ENCODE results near the gene UQCRHL.
A peak's percentile ranks its signal among the peaks of the same experiment; 100 is the strongest.
"Not testable (repeated sequence)": the region's sequence is repeated elsewhere in the genome, so short reads cannot be mapped to it uniquely, and the experiment has no call there.

Gene UQCRHL

DNA sequence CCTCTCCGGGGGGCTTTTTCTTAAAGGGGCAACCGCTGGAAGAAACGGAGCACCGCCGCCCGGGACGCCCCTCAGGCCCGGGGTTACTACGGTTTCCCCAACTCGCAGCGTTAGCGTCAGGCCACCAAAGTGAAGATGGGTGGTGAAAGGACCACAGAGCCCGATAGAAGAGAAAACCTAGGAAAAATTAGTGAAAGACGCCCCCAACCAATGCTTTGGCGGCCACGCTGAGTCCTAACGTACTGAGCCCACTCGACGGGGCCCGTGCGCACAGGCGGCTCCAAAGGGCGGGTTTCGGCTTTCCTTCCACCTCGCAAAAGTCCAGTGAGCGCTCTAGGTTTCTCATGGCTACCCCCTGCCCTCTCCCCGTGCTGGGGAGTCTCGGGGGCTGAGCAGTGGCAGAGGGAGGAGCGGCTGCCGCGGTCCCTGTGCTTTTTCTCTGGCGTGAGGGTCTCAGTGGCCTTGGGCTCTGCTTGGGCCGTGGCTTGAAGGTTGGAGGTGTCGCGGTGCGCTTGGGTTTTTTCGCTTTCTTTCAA is 27.8 kb upstream of the UQCRHL start:
- DNase-seq (ENCODE audit: low read depth) = no peak

DNA sequence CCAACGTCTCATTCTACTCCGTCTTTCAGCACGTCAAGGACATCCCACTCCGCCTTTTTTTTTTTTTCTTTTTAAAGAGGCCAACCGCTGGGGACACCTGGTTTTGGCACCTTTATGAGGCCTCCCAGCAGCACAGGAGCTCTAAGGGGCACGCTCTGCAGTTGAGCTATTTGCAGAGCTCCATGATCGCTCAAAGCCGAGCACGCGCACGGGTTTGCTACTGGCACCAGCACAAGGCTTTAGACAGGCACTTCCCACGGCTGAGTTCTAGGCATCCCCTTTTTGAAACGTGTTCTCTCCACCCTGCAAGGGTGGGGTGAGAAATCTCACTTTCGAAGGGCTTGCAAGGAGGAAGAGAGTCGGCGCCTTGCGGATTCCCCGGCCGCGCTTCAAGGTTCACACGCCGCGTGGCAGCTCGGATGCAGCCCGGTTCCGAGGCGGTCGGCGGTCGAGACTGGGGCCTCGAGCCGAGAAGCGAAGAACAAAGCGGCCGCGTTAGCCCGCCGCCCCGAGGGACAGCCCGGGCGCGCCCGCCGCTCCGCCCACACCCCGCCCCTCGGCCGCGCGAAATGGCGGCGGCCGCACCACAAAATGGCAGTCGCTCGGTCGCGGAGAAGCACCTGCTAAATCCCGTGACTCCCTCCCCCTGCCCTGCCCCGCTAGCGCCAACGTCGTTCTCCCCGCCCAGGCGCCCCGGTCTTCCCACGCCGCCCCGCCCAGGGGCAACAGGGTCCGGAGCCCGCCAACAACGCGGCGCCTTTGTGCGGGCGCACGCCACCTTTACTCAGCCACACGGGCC is 27.2 kb upstream of the UQCRHL start:
- DNase-seq (ENCODE audit: low read depth) = peak; percentile 77

DNA sequence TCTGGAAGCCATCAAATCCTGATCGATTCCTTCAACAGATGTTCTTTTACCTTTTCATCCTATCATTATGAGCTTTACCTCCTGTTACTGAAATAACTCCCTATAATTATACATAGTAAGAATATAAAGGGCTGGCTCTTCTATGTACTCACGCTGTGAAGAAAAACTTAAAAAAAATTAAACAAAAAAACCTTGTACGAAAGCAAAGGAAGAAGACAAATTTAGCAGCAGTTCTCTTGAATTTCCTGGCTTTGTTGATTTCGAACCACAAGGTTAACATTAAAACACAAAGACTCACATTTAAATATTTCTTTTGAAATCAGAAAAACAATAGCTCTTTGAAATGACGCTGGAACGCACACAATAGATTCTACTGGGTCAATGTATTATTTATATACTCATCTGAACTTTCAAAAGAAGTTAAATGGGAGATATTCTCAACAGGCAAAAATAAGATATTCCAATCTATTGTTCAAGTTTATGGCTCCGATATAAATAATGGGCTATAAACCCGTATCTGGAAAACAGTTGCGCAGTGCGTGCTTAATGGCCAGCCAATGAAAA is 26.5 kb upstream of the UQCRHL start:
- DNase-seq (ENCODE audit: low read depth) = no peak

DNA sequence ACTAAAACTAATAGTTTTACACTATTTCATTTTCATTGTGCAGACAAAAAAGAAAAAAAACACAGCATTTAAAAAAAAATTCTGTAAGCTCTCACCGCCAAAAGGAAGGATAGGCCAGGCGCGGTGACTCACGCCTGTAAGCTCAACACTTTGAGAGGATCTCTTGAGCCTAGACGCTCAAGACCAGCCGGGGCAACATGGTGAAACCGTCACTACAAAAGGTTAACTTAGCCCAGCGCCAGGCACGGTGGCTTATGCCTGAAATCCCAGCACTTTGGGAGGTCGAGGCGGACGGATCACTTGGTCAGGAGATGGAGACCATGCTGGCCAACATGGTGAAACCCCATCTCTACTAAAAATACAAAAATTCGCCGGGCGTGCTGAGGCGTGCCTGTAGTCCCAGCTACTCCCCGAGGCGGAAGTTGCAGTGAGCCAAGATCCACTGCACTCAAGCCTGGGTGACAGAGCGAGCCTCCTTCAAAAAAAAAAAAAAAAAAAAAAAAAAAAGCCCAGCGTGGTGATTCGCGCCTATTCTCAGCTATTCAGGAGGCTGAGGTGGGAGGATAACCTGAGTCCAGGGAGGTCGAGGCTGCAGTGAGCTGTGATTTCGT is 25.7 kb upstream of the UQCRHL start:
- DNase-seq (ENCODE audit: low read depth) = no peak

DNA sequence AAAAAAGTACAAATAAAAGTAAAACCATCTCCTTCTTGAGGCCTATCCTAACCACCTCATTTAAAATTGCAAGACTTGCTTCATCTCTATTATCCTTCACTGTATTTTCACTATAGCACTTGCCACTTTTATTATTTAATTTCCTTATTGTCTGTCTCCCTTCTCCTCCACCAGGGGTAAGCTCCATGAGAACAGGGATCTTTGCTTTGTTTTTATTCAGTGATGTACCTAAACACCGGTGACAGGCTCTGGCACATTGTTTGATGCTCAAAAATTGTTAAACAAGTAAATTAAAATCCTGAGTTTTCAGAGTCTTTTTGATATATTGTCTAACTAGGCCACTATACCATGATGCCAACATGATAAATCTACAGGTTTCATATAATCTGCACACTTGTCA is 22.8 kb upstream of the UQCRHL start:
- no peak for DNase-seq (ENCODE audit: low read depth)

DNA sequence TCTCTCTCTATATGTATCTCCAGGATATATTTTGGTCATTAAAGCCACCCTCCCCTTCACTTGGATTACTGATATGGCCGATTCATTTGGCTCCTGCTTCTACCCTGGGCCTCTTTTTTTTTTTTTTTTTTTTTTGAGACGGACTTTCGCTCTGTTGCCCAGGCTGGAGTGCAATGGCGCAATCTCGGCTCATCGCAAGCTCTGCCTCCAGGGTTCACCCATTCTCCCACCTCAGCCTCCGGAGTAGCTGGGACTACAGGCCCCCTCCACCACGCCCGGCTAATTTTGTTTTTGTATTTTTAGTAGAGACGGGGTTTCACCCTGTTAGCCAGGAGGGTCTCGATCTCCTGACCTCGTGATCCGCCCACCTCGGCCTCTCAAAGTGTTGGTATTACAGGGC is 21.5 kb upstream of the UQCRHL start:
- DNase-seq (ENCODE audit: low read depth) = not testable (repeated sequence)

DNA sequence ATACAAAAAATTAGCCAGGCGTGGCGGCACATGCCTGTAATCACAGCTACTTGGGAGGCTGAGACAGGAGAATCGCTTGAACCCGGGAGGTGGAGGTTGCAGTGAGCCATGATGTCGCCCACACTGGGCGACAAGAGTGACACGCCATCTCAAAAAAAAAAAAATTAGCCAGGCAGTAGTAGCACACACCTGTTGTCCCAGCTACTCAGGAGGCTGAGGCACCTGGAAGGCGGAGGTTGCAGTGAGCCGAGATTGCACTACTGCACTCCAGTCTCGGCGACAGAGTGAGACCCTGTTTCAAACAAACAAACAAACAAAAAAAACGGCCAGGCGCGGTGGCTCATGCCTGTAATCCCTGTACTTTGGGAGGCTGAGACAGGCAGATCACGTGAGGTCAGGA is 20.1 kb upstream of the UQCRHL start:
- not testable (repeated sequence) for DNase-seq (ENCODE audit: low read depth)

DNA sequence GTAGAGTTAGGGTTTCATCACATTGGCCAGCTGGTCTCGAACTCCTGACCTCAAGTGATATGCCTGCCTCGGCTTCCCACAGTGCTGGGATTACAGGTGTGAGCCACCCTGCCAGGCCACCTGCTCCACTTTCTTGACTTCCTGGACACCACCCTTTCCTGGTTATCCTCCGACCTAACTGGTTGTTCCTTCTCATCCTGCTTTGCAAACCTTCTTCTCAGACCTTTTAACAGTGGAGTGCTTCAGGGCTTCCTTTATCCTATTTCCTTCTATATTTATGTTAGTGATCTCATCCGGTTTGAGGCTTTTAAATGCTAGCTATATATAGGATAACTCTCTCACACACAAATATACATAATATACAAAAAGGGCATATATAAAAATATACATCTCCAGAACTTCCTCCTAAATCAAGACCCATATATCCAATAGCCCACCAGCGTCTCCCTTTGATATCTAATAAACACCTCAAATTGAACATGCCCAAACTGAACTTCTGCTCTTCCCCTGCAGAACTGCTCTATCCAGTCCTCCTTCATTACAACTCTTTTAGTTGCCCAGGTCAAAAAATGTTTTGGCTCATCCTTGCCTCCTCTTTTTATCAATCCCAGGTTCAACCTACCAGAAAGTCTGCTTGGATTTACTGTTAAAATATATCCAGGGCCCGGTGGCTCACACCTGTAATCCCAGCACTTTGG is 19.5 kb upstream of the UQCRHL start:
- no peak for DNase-seq (ENCODE audit: low read depth)

DNA sequence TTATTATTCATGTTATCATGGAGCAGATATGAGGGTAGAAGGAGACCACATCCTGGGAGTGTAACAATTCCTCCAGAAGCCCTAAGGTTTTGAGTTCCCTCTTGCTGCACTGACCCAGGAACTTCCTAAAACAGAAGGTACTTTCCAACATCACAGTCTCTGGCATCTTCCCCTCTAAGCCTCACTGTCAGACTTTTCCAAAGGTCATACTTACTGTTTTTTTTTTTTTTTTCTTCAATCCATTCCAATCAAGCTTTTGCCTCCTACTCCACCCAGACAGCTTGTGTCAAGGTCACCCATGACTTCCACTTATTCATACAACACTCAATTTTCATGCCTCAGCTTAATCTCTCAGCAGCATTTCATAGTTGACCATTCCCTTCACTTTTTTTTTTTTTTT is 18.4 kb upstream of the UQCRHL start:
- no peak for DNase-seq (ENCODE audit: low read depth)

DNA sequence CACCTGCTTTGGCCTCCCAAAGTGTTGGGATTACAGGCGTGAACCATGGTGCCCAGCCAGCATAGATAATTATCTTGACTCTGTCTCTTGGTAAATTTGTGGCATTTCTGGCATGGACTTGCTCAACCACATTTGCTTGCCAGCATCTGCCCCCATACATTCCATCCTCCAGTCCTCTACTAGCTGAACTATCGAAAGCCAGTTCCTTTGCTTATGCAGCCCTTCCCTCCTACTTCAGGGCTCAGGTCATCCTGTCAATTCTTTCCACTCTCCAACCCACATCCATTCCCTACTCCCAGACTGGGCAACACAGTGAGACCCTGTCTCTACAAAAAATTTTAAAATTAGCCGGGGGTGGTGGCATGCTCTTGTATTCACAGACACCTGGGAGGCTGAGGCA is 13.0 kb upstream of the UQCRHL start:
- DNase-seq (ENCODE audit: low read depth) = no peak

DNA sequence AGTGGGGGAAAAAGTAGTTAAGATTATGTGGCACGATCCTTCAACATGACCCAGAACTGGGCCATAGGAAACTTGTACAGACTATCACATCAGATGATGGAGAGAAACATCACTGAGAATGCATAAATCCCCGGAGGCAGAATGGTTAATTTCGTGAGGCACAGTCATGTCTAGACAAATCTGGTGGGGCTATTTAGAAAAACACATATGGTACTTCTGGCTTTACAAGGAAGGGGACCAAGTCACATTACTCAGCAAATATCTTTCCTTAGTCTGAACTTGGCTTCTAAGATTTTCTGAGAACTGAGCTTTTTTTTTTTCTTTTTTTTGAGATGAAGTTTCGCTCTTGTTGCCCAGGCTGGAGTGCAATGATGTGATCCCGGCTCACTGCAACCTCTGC is 9.2 kb upstream of the UQCRHL start:
- DNase-seq (ENCODE audit: low read depth) = no peak

DNA sequence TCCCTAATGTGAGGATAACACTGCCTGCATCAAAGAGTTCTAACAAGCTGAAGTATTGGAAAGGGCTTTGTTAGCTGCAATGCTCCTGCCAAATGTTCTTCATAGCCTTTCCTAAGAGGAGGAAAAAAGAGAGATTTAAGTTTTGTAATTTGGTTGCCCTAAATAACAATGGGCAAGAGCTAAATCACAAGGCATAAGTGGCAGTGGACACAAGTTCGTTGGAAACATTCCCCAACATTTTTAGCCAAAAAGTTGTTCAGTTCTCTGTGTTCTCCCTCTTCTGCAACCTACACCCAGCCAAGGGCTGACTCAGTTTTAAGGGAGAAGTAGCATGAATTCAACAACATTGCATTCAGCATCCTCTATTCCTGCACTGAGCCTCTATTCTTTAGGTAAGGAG is 2.6 kb upstream of the UQCRHL start:
- DNase-seq (ENCODE audit: low read depth) = no peak

DNA sequence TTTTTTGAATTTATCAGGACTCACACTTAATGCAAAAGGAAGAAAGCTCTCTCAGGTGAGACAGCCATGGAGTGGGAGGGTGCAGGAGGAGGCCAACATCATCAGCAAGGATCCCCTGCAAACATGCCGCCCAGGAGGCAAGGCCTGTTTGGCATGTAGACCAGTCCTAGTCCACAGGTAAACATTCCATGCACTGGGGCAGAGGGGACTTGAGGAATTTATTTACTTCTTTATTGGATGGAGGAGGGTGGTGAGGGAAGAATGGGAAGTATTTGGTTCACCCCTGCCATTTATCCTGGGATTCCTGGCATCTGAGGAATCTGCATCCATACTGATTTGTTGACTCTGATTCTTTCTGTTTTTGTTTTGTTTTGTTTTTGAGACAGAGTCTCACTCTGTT is 1.5 kb upstream of the UQCRHL start:
- DNase-seq (ENCODE audit: low read depth) = no peak

DNA sequence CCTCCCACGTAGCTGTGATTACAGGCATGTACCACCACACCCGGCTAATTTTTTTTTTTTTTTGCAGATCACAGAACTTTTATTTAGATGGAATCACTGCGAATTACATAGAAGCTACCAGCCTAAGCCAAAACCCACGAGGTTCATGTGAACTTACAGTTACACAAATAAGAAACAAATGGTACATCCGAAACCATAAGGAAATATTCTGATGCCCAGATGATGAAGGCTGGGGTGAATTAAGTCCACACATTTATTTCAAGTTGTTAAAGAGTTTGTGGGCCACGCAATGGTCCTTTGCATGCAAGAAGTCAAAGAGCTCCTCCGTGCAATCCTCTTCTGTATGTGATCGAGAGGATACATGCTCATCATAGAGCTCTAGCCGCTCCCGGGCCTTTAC is 328 bp downstream of the UQCRHL start:
- no peak for DNase-seq (ENCODE audit: low read depth)

DNA sequence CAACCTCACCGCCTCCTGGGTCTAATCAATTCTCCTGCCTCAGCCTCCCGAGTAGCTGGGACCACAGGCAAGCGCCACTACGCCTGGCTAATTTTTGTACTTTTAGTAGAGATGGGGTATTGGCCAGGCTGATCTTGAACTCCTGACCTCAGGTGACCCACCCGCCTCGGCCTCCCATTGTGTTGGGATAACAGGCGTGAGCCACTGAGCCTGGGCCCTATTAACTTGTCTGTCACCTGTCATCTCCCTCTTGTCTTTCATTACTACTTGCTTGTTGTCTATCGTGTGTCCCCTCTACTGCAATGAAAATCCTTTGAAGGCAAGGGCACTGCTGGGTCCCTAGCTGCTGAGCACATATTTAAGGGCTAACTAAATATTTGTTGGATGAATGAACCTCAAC is 3.4 kb downstream of the UQCRHL start:
- no peak for DNase-seq (ENCODE audit: low read depth)

DNA sequence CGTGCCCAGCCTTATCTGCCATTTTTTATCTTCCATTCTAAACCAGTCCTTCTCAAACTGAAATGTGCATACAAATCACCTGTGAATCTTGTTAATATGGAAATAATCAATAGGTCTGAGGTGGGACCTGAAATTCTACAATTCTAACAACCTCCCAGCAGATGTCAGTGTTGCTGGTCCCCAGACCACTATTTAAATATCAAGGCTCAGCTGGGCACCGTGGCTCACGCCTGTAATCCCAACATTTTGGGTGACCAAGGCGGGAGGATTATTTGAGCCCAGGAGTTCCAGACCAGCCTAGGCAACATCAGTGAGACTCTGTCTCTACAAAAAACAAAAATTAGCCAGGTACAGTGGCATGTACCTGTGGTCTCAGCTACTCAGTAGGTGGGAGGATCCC is 4.1 kb downstream of the UQCRHL start:
- DNase-seq (ENCODE audit: low read depth) = no peak

DNA sequence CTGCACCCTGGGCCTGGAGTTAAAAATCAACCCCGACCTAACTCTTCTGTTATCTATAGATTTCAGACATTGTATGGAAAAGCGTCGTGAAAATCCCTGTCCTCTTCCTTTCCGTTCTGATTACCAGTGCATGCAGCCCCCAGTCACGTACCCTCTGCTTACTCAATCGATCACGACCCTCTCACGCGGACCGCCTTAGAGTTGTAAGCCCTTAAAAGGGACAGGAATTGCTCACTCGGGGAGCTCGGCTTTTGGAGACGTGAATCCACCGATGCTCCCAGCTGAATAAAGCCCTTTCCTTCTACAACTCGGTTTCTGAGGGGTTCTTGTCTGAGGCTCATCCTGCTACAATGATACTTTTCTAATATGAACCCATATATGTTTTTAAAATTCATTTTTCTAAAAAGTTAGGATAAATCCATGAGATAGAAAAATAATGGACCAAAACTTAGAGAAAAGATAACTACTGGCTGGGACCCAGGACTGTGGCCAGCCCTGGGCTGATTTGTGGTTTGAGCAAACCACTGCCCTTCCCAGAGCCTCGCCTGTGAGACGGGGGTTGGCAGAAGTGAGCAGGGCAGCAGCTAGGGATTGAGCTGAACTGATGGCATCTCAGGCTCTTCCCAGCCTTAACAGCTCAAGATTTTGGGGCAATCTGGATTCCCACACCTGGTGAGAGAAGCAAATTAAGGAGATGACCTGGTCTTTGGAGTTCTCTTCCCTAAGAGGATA is 5.0 kb downstream of the UQCRHL start:
- DNase-seq (ENCODE audit: low read depth) = no peak

DNA sequence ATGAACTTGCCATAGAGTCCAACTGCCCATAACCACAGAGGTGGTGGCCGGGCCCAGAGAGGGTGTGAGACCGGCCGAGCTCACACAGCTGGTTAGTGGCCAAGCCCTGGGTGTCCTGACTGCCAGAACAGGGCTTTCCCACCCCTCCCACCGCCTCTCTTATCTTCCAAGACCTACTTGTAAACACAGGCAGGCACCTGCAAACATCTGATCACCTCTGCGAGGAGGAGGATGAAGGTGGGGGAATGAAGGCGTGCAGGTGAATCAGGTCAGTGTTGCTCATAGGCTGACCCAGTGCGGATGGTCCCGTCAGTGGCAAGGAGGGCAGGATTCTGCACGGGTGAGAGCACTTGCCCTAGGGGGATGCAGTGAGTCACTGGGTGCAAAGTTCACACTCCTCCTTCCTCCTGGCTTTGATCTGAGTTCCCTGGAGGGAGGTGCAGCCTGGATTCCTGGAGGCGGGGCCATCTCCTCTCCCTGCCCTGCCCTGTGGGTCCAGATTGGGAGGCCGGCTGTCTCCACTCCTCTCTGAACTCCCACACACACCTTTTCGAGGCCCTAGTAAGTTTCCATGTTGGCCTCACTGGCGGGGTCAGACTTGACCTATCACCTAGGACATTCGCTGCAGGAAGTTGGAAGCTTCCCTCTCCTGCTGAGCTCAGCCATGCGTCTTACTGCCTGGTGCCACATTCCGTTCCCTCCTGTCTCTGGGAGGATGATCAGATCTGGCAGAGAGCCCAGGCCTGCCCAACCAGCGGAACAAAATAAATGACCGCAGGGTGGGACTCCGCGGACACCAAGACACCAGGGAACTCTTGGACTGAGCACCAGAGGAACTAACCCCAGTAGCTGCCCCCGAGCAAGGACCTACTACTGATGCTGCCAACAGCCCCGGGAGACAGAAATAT is 7.3 kb downstream of the UQCRHL start:
- DNase-seq (ENCODE audit: low read depth) = no peak

DNA sequence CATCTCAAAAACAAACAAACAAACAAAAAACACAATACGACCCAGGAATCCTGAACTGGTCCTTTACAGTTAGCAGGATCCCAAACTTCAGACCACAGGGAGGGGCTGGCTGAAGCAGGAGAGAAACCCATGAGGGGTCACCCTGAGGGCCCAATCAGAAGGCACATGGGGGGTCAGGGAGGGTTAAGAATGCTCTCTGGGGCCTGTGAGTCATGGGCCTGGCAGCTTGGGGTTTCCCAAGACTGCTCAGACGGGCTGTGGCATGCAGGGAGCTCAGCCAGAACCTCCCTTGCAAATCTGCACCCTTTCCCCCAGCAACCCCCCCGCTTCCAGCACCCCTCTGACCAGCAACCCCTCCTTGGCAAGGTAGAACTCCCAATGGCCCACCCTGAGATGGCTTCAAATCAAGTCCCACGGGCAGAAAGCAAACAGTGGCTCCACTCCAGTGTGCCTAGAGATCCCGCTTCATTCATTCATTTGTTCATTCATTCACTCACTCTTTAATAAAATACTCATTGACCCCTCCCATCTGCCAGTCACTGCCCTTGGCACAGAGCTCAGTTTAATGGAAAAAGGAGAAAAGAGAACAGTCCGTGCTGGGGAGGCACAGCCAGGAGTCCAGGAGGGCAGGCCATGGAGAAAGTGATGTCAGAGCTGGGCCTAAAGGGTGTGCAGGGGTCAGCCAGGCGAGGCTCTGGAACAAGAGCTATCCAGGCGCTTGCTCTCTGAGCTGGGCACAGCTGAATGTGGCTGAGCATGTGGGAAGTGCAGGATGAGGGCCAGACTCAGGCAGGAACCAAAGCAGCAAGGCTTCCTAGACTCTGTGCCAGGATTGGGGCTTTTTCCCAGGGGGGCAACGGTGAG is 8.2 kb downstream of the UQCRHL start:
- DNase-seq (ENCODE audit: low read depth) = no peak
